ENCODE data around the gene DNAH2. TPM values are rescaled to one million over a fixed set of nuclear protein-coding genes. Genes with fewer than 3 reads are reported as not detected.

Gene DNAH2
- total and polyA plus RNA-seq, 3 donors from 2014 or later = 11.7 to 24.9 (median 22.7) TPM

DNA sequence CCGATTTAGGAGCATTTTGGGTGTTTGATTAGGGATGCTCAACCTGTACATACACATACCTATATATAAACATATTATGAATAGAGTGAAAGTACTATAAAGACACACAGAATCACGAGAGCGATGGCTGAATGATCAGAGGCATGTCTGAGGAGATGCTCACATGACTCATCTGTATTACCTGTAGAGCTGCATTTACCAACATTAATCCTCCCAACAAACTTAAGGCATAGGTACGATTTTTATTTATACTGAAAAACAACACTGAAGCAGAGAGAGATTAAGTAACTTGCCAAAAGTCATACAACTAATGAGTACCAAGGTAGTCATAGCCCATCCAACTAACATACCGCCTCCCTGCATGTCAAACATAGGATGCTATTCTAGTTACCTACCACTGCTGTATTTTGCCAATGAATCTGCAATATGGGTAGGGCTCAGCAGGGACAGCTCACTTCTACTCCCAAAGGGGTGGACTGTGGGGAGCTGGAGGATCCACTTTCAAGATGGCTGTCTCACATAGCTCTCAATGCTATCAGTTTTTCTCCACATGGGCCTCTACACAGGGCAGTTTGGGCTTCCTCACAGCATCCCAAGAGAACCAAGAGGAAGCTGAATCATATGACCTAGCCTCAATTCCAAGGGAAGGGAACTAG lies 147.6 kb downstream of the DNAH2 start:
- no peaks in the 10 kb centered on the region for H3K27me3 ChIP-seq
- intact Hi-C loops (cut with DNase I; ENCODE audit: low total_unique reads) = no loop called here
- H3K9me3 ChIP-seq = no peaks in the 10 kb centered on the region
- TF ChIP-seq CTCF (IDR thresholded peaks at IDR 0.05) (no peak), POLR2A (IDR thresholded peaks at IDR 0.05) (no peak)
- H3K4me3 ChIP-seq = no peak overlapping the region
- DNase-seq = no peak
- H3K27ac ChIP-seq = no peak overlapping the region
- no peaks in the 10 kb centered on the region for H3K36me3 ChIP-seq (ENCODE audit: low read depth, missing control alignments)
- no peaks in the 10 kb centered on the region for H3K4me1 ChIP-seq
- WGBS, 2 donors = 93 to 94% methylated on average over 5 of the region's 5 CpGs

DNA sequence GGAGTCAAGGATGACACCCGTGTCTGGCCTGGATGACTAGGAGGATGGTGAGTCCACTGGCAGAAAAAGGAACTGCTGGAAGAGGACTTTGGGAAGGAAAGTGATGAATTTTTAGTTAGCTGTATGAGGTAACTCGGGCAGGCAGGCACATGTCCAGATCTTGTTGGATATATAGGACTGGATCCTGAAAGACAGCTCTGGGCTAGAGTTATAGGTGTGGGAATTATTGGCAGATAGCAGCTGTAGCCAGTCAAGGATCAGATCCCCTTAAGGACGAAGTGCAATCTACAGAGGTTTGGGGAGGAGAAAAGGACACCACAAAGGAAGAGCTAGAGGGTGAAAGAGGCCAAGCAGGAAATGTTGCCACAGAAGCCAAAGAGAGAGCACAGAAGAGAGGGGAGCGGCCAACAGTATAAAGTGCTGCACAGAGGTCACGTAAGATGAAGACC lies 150.4 kb downstream of the DNAH2 start:
- 84 to 87% methylated on average over 5 of the region's 5 CpGs for WGBS, 2 donors
- H3K4me3 ChIP-seq = no peak overlapping the region
- no peak for DNase-seq
- TF ChIP-seq POLR2A (IDR thresholded peaks at IDR 0.05) (no peak), CTCF (IDR thresholded peaks at IDR 0.05) (no peak)
- H3K27me3 ChIP-seq = no peaks in the 10 kb centered on the region
- no peaks in the 10 kb centered on the region for H3K36me3 ChIP-seq (ENCODE audit: low read depth, missing control alignments)
- H3K4me1 ChIP-seq = no peaks in the 10 kb centered on the region
- intact Hi-C loops (cut with DNase I; ENCODE audit: low total_unique reads) = no loop called here
- no peaks in the 10 kb centered on the region for H3K9me3 ChIP-seq
- H3K27ac ChIP-seq = no peak overlapping the region

DNA sequence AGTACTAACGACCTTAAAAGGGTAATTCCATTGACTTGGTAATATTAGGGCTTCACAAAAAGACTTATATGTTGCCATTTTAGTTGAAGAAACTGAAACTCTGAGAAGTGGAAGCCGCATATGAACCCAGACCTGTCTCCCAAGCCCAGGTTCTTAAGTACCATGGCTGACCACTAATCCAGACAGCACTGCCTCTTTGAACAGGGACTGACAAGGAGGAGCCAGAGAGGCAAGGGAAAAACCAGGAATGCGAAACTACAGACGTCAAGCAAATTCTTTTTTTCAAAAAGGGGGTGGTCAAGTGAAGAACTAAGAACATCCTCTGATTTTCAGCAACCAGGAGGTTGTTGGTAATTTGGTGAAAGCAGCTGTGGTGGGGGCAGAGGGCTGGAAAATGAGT lies 155.5 kb downstream of the DNAH2 start:
- 48 to 58% methylated on average over 4 of the region's 4 CpGs for WGBS, 2 donors

DNA sequence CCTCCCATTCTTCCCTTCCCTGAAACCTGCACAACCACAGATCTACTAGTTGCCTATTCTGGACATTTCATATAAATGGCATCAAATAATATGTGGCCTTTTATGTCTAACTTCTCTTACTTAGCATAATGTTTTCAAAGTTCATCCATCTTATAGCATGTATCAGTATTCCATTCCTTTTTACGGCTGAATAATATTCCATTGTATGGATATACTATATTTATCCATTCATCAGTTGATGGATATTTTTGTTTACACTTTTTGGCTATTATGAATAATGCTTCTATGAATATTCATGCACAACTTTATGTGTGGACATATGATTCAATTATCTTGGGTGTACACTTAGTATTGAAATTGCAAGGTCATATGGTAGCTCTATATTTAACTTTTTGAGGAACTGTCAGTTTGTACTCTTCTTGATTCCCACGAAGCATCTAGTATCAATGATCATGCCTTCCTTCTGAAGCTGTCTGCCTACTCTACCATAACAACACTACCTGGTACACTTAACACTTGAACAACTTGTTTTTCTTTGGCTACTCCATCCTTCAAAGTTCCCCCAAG lies 158.3 kb downstream of the DNAH2 start:
- no peaks in the 10 kb centered on the region for H3K27me3 ChIP-seq
- no peaks in the 10 kb centered on the region for H3K36me3 ChIP-seq (ENCODE audit: low read depth, missing control alignments)
- no peak overlapping the region for H3K27ac ChIP-seq
- no peak for TF ChIP-seq POLR2A (IDR thresholded peaks at IDR 0.05)
- TF ChIP-seq CTCF (IDR thresholded peaks at IDR 0.05) = no peak
- intact Hi-C loops (cut with DNase I; ENCODE audit: low total_unique reads) = no loop called here
- no peak for DNase-seq
- no peak overlapping the region for H3K4me3 ChIP-seq
- H3K4me1 ChIP-seq = no peaks in the 10 kb centered on the region
- 84 to 92% methylated on average over 2 of the region's 2 CpGs for WGBS, 2 donors
- H3K9me3 ChIP-seq = no peaks in the 10 kb centered on the region

More for the DNA sequence above, 155.5 kb downstream of the DNAH2 start:
- no peak for DNase-seq
- Histone ChIP-seq H3K36me3 (ENCODE audit: low read depth, missing control alignments) (no peaks in the 10 kb centered on the region), H3K27ac (no peak overlapping the region), H3K4me3 (no peak overlapping the region), H3K4me1 (no peaks in the 10 kb centered on the region), H3K27me3 (no peaks in the 10 kb centered on the region), H3K9me3 (no peaks in the 10 kb centered on the region)
- intact Hi-C loops (cut with DNase I; ENCODE audit: low total_unique reads) = no loop called here
- no peak for TF ChIP-seq CTCF (IDR thresholded peaks at IDR 0.05)
- TF ChIP-seq POLR2A (IDR thresholded peaks at IDR 0.05) = no peak

DNA sequence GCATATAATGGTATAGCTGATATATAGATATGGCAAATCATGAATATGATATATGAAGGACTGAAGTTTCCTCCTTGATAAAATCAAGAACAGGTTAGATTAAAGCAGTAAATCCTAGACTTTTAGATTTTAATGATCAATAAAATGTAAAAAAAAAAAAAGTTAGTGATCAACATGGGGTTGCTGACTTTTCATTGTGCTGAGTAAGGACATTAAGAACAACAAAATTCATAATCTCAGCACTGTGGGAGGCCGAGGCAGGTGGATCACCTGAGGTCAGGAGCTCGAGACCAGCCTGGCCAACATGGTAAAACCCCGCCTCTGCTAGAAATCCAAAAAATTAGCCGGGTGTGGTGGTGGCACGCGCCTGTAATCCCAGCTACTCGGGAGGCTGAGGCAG lies 160.7 kb downstream of the DNAH2 start:
- intact Hi-C loops (cut with DNase I; ENCODE audit: low total_unique reads) = no loop called here
- no peak for DNase-seq
- Histone ChIP-seq H3K27me3 (no peaks in the 10 kb centered on the region), H3K36me3 (ENCODE audit: low read depth, missing control alignments) (no peaks in the 10 kb centered on the region), H3K9me3 (no peaks in the 10 kb centered on the region), H3K4me1 (peaks cover 4% of the 10 kb centered on the region), H3K27ac (no peak overlapping the region), H3K4me3 (no peak overlapping the region)
- TF ChIP-seq POLR2A (IDR thresholded peaks at IDR 0.05) = no peak
- no peak for TF ChIP-seq CTCF (IDR thresholded peaks at IDR 0.05)
- WGBS, 2 donors = 86 to 94% methylated on average over 7 of the region's 7 CpGs

Data from testis (tissue), 3 donors.